GM10248 (cell line): ENCODE measurements around the gene PHOSPHO1.
A peak's percentile ranks its signal among the peaks of the same experiment; 100 is the strongest.

Experiments
- CTCF ChIA-PET: fragments of 300-600 bp; sonication (Branson Sonifier 250); formaldehyde crosslinking; extraction: SDS; loops from one replicate; lab custom pipeline; 2021; ENCODE audit warnings: antibody characterized with exemption; lab: Yijun Ruan, JAX
- POLR2A ChIA-PET: fragments of 350-650 bp; sonication (Branson Sonifier 250); formaldehyde crosslinking; extraction: SDS; loops from one replicate; lab custom pipeline; 2020; ENCODE audit warnings: antibody characterized with exemption; lab: Yijun Ruan, JAX
- DNase-seq: peaks from one replicate; pipeline ENCODE4 v3.0.0; 2012; ENCODE audit errors: extremely low spot score
- TF ChIP-seq, protein P1 (sequence below): IDR thresholded peaks from 2 replicates; pipeline ENCODE4 v1.5.1; 2012; ENCODE audit warnings: mild to moderate bottlenecking, low read depth; ENCODE audit errors: extremely low read depth, missing control alignments, control extremely low read depth

Gene PHOSPHO1

DNA sequence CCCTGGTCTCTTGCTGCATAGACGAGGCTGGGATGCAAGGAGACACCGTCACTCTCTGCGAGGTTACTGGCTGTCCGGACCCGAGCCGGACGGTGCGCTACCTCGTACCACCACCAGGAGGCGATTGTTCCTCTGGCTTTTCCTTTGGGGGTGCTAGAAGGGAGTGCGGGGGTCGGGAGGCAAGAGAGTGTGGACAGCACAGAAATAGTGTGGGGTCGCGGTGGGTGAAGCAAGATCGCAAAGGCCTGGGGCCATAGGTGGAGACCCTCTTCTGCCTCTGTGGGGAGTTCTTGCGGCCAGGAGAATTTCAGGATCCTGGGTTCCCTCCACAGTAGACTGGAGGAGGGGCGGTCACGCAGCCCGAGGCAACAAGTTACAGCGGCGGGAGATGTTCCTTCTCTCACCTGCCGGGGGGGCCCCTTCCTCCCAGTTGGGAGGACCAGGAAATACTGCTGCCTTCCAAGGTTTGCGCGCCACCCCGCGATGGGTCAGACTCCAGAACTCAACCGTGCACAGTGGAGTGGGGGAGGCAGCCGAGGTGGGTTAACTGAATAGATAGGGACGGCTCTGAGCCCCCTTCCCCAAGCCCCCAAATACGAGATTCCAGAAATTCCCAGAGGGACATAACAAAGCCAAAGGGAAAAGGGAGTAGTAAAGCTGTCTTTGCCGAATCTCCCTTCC is 6.9 kb downstream of the PHOSPHO1 start:
- DNase-seq: peak; percentile 69
- TF ChIP-seq, protein P1, sequence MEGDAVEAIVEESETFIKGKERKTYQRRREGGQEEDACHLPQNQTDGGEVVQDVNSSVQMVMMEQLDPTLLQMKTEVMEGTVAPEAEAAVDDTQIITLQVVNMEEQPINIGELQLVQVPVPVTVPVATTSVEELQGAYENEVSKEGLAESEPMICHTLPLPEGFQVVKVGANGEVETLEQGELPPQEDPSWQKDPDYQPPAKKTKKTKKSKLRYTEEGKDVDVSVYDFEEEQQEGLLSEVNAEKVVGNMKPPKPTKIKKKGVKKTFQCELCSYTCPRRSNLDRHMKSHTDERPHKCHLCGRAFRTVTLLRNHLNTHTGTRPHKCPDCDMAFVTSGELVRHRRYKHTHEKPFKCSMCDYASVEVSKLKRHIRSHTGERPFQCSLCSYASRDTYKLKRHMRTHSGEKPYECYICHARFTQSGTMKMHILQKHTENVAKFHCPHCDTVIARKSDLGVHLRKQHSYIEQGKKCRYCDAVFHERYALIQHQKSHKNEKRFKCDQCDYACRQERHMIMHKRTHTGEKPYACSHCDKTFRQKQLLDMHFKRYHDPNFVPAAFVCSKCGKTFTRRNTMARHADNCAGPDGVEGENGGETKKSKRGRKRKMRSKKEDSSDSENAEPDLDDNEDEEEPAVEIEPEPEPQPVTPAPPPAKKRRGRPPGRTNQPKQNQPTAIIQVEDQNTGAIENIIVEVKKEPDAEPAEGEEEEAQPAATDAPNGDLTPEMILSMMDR: peak; percentile 87
- ChIA-PET CTCF (interaction anchor here (0.8 to 8.7 kb wide), 9 partner anchors 8 to 176 kb away, joined by 3 to 143 read pairs (median 5); partner anchors contain the start of genes ABI3 and GNGT2), POLR2A (interaction anchor here (1.7 kb wide), 1 partner anchor 10 kb away, joined by 4 read pairs; no protein-coding TSS in a partner anchor)

DNA sequence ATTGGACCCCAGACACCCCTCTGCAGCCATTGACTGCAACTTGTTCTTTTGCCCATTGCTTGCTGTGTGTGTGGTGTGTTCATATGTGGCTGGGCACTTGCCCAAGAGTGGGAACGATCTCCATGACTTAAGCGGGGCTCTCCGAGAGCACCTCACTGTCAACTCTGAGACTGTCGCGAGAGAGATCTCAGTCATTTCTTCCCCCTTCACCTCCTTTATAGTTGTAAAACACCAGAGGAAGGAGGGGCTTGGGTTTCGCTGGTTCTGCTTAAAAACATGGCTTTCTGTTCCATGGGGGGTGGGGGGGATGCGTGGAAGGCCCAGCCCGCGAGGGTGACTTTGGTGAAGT is 7.4 kb downstream of the PHOSPHO1 start:
- no peak for DNase-seq
- ChIA-PET POLR2A (interaction anchor here (2.2 kb wide), 1 partner anchor 30 kb away, joined by 7 read pairs; no protein-coding TSS in a partner anchor), CTCF (interaction anchor here (1.1 to 3.6 kb wide), 8 partner anchors 9 to 224 kb away, joined by 3 to 12 read pairs (median 5); partner anchors contain the start of genes ABI3 and GNGT2)
- TF ChIP-seq, protein P1: no peak

DNA sequence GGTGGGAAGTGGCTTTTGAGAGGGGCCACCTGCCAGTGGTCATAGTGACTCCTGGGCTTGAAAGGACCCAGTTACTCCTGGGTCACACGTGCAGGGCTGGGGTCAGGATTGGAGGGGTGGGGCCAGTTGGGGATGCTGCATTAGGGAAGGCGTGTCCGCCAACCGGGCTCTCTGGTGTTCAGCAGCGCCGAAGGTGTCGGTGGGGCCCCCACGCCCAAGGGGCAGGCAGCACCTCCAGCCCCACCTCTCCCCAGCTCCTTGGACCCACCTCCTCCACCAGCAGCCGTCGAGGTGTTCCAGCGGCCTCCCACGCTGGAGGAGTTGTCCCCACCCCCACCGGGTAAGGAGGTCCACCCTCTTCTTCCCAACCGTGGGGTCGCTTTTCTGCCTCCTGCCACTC is 10.6 kb downstream of the PHOSPHO1 start:
- no peak for DNase-seq
- POLR2A ChIA-PET: interaction anchor here (0.6 kb wide), 1 partner anchor 21 kb away, joined by 3 read pairs; no protein-coding TSS in a partner anchor
- CTCF ChIA-PET: interaction anchor here (3.6 to 13.4 kb wide), 2 partner anchors 7 to 40 kb away, joined by 12 to 143 read pairs; partner anchors contain the start of gene PHOSPHO1
- TF ChIP-seq, protein P1: no peak

DNA sequence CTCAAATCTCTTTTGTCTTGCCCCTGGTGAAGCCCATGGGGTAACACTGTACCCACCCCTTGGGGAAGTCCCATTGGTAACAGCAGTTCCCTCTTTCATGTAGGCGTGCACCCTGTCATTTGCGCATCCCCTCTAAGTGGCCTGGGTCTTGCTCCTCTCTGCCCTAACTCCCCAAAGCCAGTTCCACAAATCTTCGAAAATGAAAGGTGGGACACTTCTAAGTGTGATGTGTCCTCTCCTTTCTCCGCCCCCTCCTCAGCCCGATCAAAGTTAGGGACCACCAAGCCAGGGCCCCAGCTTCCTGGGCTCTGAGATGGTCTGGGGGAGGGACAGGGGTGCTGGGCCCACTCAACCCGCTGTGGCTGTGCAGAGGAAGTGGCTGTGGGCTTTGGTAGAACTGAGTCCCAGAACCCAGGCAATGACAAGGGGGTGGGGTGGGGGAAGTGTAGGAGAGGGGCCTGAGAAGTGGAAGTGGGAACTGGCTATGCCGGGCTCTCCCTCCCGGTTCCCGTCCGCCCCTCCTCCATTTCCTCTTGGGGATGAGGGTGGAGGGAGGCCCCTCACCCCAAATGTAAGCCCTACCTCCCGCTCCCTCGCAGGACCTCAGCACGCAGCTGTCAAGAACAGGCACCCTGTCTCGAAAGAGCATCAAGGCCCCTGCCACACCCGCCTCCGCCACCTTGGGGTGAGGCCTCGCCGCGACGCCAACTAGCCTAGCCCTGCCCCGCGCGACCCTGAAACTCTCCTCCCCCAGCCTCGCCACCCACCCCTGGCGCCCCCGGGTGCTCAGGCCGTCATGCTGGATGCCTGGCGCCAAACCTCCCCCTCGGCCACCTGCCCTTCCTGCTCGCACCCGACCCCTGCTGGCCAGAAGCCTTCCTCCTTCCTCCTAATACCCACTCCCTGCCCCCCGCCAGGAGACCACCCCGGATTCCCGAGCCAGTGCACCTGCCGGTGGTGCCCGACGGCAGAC is 11.4 kb downstream of the PHOSPHO1 start:
- ChIA-PET POLR2A (interaction anchor here (0.5 to 0.6 kb wide), 2 partner anchors 20 to 21 kb away, joined by 3 to 6 read pairs; no protein-coding TSS in a partner anchor), CTCF (interaction anchor here (1.4 to 13.4 kb wide), 3 partner anchors 8 to 39 kb away, joined by 3 to 143 read pairs (median 12); partner anchors contain the start of gene PHOSPHO1)
- DNase-seq: peak; percentile 73
- TF ChIP-seq, protein P1: peak; percentile 61

DNA sequence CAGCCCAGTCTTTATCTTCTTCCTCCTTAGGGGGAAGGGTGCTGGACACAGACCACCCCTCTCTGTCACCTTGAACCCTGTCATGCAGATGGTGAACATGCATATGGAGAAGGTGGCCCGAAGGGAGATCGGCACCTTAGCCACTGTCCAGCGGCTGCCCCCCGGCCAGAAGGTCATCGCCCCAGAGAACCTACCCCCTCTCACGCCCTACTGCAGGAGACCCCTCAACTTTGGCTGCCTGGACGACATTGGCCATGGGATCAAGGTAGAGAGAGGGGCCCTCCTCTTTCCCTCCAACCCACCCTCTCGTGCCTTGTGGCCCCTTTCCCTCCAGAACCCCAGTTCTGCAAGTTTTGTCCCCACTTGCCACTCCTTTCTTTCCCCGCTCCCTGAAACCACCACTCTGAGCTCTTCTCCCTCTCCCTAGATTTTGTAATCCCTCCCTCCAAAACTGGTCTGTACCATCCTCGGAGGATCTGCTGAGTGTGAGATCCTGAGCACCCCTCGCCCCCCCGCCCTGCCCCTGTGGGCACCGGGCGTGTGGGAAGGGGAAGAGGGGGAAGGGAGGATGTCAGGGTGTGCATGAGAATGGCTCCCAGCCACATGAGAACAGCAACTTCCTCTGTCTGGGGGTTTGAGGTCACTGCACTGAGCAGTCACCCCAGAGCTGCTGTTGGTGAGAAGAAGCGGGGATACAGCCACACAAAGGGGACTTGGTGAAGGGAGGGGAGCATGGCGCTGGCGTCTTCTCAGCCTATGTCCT is 12.8 kb downstream of the PHOSPHO1 start:
- TF ChIP-seq, protein P1: no peak
- peak; percentile 84 for DNase-seq
- CTCF ChIA-PET: interaction anchor here (1.4 to 13.4 kb wide), 3 partner anchors 9 to 26 kb away, joined by 3 to 143 read pairs (median 3); partner anchors contain the start of gene PHOSPHO1
- POLR2A ChIA-PET: interaction anchor here (1.2 kb wide), 1 partner anchor 23 kb away, joined by 5 read pairs; no protein-coding TSS in a partner anchor
